ENCODE measurements around the gene RBM20. TPM values are rescaled to one million over a fixed set of nuclear protein-coding genes. Genes with fewer than 3 reads are reported as not detected.
"Not testable (repeated sequence)": the region's sequence is repeated elsewhere in the genome, so short reads cannot be mapped to it uniquely, and the experiment has no call there.

Gene RBM20
- polyA plus RNA-seq, 2 of the 4 experiments (the other 2 are of a cell fraction) = 1.5 to 1.8 TPM

- FAIRE-seq (no peak), DNase-seq (ENCODE audit: low read depth in 1 of 2, low spot score in 1 of 2) (no peak), ATAC-seq (no peak)
- H3K4me2 ChIP-seq = no peak overlapping the region
- POLR2A ChIA-PET = no interaction called here
- CTCF ChIA-PET = no interaction called here
- H3K27ac ChIP-seq = no peak overlapping the region
- no peaks in the 10 kb centered on the region for H3K9me3 ChIP-seq
- H3K4me1 ChIP-seq = no peaks in the 10 kb centered on the region
- TF ChIP-seq FOSL2 (IDR thresholded peaks at IDR 0.05) = no peak
- TF ChIP-seq FOSL2 (CRISPR knock-in tag; IDR thresholded peaks at IDR 0.05) = no peak
- no peak for TF ChIP-seq EHF (CRISPR knock-in tag; IDR thresholded peaks at IDR 0.05)
- H3K4me3 ChIP-seq = no peak overlapping the region
Observed at GRCh38 chr10:110704070-110704469, 59.9 kb downstream of the RBM20 start.

GRCh38 chr10:110704906-110705476, 60.9 kb downstream of the RBM20 start:
- 74% methylated on average over 5 of the region's 5 CpGs for WGBS (ENCODE audit: missing lambda C conversion rate)
- FAIRE-seq (no peak), ATAC-seq (no peak), DNase-seq (ENCODE audit: low read depth in 1 of 2, low spot score in 1 of 2) (no peak)
- Histone ChIP-seq H3K9me3 (no peaks in the 10 kb centered on the region), H3K4me1 (no peaks in the 10 kb centered on the region), H3K27ac (no peak overlapping the region), H3K4me3 (no peak overlapping the region), H3K4me2 (no peak overlapping the region)
- peak; percentile 87 for TF ChIP-seq MAFK (IDR thresholded peaks at IDR 0.05; ENCODE audit: partially characterized antibody)
- TF ChIP-seq USF2 (IDR thresholded peaks at IDR 0.05) = no peak
- ChIA-PET POLR2A (no interaction called here), CTCF (interaction anchor here (0.8 kb wide), 1 partner anchor 96 kb away, joined by 4 read pairs; no protein-coding TSS in a partner anchor)

DNA sequence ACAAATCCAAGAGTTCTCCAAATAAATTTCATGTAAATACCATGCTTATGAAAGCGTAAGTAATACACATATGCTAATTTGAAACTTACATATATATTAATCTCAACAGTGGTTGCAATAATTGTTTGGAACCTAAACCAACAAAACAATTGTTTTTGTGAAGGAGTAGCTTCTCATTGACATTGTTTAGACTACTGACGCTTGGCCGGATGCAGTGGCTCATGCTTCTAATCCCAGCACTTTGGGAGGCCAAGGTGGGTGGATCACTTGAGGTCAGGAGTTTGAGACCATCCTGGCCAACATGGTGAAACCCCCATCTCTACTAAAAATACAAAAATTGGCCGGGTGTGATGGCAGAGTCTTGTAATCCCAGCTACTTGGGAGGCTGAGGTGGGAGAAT, 61.5 kb downstream of the RBM20 start:
- FAIRE-seq; ATAC-seq; POLR2A ChIA-PET; H3K9me3 ChIP-seq; H3K4me2 ChIP-seq; H3K27ac ChIP-seq; H3K4me1 ChIP-seq; DNase-seq (ENCODE audit: low read depth in 1 of 2, low spot score in 1 of 2); H3K4me3 ChIP-seq: not testable (repeated sequence)
- WGBS (ENCODE audit: missing lambda C conversion rate) = 72% methylated on average over 4 of the region's 4 CpGs
- CTCF ChIA-PET = interaction anchor here (0.8 to 1.8 kb wide), 2 partner anchors 34 to 96 kb away, joined by 4 to 6 read pairs; no protein-coding TSS in a partner anchor

DNA sequence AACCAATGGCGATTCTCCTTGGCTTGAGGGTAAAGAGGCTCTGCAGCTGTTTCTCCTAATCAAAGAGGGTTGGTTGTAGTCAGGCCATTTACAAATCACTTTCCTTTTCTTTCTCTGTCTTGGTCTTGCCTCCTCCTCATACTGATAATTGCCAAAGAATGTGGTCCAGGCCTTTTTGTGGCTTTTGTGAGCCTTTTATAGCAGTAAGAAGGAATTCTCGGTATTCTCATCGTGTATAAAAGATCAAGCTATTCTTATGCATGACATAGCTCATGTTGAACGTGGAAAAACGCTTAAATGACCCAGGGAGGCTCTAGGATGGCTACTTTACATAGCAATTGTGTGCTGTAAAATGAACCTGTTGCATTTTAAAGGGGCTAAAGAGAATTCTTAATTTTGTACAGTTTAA, 62.6 kb downstream of the RBM20 start:
- no peak for ATAC-seq
- Histone ChIP-seq H3K4me3 (no peak overlapping the region), H3K4me2 (no peak overlapping the region), H3K9me3 (no peaks in the 10 kb centered on the region), H3K27ac (no peak overlapping the region), H3K4me1 (no peaks in the 10 kb centered on the region)
- TF ChIP-seq E2F6 (IDR thresholded peaks at IDR 0.05; ENCODE audit: borderline replicate concordance, low read depth) (no peak), HES2 (IDR thresholded peaks at IDR 0.05) (no peak), ZFP36 (IDR thresholded peaks at IDR 0.05; ENCODE audit: borderline replicate concordance, partially characterized antibody) (no peak), JUN (IDR thresholded peaks at IDR 0.05) (no peak), ZSCAN20 (CRISPR knock-in tag; IDR thresholded peaks at IDR 0.05) (no peak), EP300 (IDR thresholded peaks at IDR 0.05) (no peak), EHF (CRISPR knock-in tag; IDR thresholded peaks at IDR 0.05) (no peak), HDAC2 (IDR thresholded peaks at IDR 0.05) (no peak), PBX3 (IDR thresholded peaks at IDR 0.05) (no peak), BCL3 (IDR thresholded peaks at IDR 0.05) (no peak), TFCP2L1 (CRISPR knock-in tag; IDR thresholded peaks at IDR 0.05) (no peak), USF2 (IDR thresholded peaks at IDR 0.05) (no peak), MAZ (IDR thresholded peaks at IDR 0.05; ENCODE audit: borderline replicate concordance, low read depth, low read length) (no peak), RCOR1 (IDR thresholded peaks at IDR 0.05; ENCODE audit: low read depth, low read length) (no peak), EHMT2 (IDR thresholded peaks at IDR 0.05; ENCODE audit: low read depth) (no peak)
- no peak for DNase-seq (ENCODE audit: low read depth in 1 of 2, low spot score in 1 of 2)
- FAIRE-seq = no peak
- POLR2A ChIA-PET = no interaction called here
- CTCF ChIA-PET = interaction anchor here (1.2 to 1.8 kb wide), 3 partner anchors 26 to 59 kb away, joined by 3 to 6 read pairs (median 4); no protein-coding TSS in a partner anchor
- WGBS (ENCODE audit: missing lambda C conversion rate) = 44% methylated on average over 5 of the region's 5 CpGs

Measured in A549 (cell line).